H1 (cell line): ENCODE measurements around the gene PLCB1. TPM values are rescaled to one million over a fixed set of nuclear protein-coding genes. Genes with fewer than 3 reads are reported as not detected.

ENCODE experiments used
- CTCF ChIA-PET: fragments of 300-600 bp; sonication (Branson Sonifier 250); formaldehyde crosslinking; loops from one replicate; lab custom pipeline; 2021; ENCODE audit not compliant: partially characterized antibody; lab: Charles Lee
- POLR2A ChIA-PET: fragments of 300-600 bp; sonication (Branson Sonifier 250); formaldehyde crosslinking; loops from one replicate; lab custom pipeline; 2021; ENCODE audit warnings: inconsistent platforms; ENCODE audit not compliant: partially characterized antibody; lab: Charles Lee
- DNase-seq, 2 experiments: peaks; one replicate each; pipeline versions ENCODE4 v3.0.0 to v3.0.0-alpha.2; 2010 to 2022; ENCODE audit warnings: low spot score in 2 of 2, low read depth in 1 of 2, mixed read lengths in 1 of 2
- FAIRE-seq: peaks from 2 replicates; lab custom pipeline; 2011; peaks lifted over from hg19 to GRCh38; lab: Jason Lieb, UNC
- H2AFZ ChIP-seq: 2 replicates; pipeline ENCODE4 v1.8.1; 2012; ENCODE audit warnings: low read length, inconsistent platforms
- H2AK5ac ChIP-seq: 2 replicates; pipeline ENCODE4 v1.6.1; 2013; ENCODE audit warnings: low read depth, low read length
- H2BK120ac ChIP-seq: replicated peaks from 2 replicates; pipeline ENCODE3; 2013; ENCODE audit warnings: low read depth, low read length, inconsistent platforms
- H2BK12ac ChIP-seq: 2 replicates; pipeline ENCODE4 v1.6.1; 2013; ENCODE audit warnings: low read depth, low read length
- H2BK15ac ChIP-seq: 2 replicates; pipeline ENCODE4 v1.6.1; 2013; ENCODE audit warnings: low read length
- H2BK20ac ChIP-seq: 2 replicates; pipeline ENCODE4 v1.6.1; 2013; ENCODE audit warnings: low read length
- H2BK5ac ChIP-seq: 2 replicates; pipeline ENCODE4 v1.6.1; 2013; ENCODE audit warnings: low read depth, low read length
- H3K14ac ChIP-seq: 2 replicates; pipeline ENCODE4 v1.6.1; 2013; ENCODE audit warnings: inconsistent platforms; ENCODE audit not compliant: insufficient read length
- H3K18ac ChIP-seq: 2 replicates; pipeline ENCODE4 v1.6.1; 2013; ENCODE audit warnings: low read length; ENCODE audit errors: extremely low read depth
- H3K23ac ChIP-seq: 2 replicates; pipeline ENCODE4 v1.6.1; 2013; ENCODE audit warnings: inconsistent platforms; ENCODE audit not compliant: insufficient read length
- H3K23me2 ChIP-seq: 2 replicates; pipeline ENCODE4 v1.6.1; 2013; ENCODE audit warnings: low read depth, low read length
- H3K27ac ChIP-seq: 2 replicates; pipeline ENCODE4 v1.6.1; 2011; ENCODE audit warnings: low read depth, low read length, inconsistent platforms
- H3K27me3 ChIP-seq, 4 experiments: replicated peaks in 1 of 4; 1 replicate in 1 of 4; 2 replicates in 3 of 4; pipeline versions ENCODE4 v1.6.1 to v1.8.1; 2011 to 2013; ENCODE audit warnings: low read length in 3 of 4, mild to moderate bottlenecking in 3 of 4, inconsistent platforms in 2 of 4, mixed read lengths in 2 of 4, moderate library complexity in 1 of 4; ENCODE audit not compliant: control insufficient read depth in 3 of 4, insufficient read depth in 3 of 4; ENCODE audit errors: extremely low read depth in 1 of 4
- H3K36me3 ChIP-seq, 4 experiments: 2 replicates each; pipeline versions ENCODE4 v1.6.1 to v1.8.1; 2011 to 2013; ENCODE audit warnings: mild to moderate bottlenecking in 4 of 4, low read length in 3 of 4, moderate library complexity in 2 of 4, control low read depth in 1 of 4, inconsistent platforms in 1 of 4; ENCODE audit not compliant: insufficient read depth in 4 of 4, control insufficient read depth in 2 of 4
- H3K4ac ChIP-seq: replicated peaks from 2 replicates; pipeline ENCODE3; 2013; ENCODE audit warnings: low read length, low read depth, mixed read lengths, inconsistent platforms; ENCODE audit not compliant: insufficient read length
- H3K4me1 ChIP-seq, 4 experiments: replicated peaks in 1 of 4; 1 replicate in 1 of 4; 2 replicates in 3 of 4; pipeline versions ENCODE4 v1.6.1 to v1.8.1; 2011 to 2013; ENCODE audit warnings: low read length in 3 of 4, inconsistent platforms in 2 of 4, mixed read lengths in 1 of 4; ENCODE audit not compliant: insufficient read depth in 4 of 4, control insufficient read depth in 3 of 4
- H3K4me2 ChIP-seq, 2 experiments: 2 replicates each; pipeline versions ENCODE4 v1.6.1 to v1.8.1; 2011 to 2013; ENCODE audit warnings: low read depth in 2 of 2, low read length in 2 of 2, control low read depth in 1 of 2, inconsistent platforms in 1 of 2, mild to moderate bottlenecking in 1 of 2; ENCODE audit not compliant: insufficient read depth in 1 of 2
- H3K4me3 ChIP-seq, 4 experiments: fragments of 200-600, 300-600 bp in 1 of 4; sonication (generic), shearing (Covaris generic), sonication (Bioruptor Twin) in 1 of 4; 2 replicates each; pipeline versions ENCODE4 v1.5.1 to v1.8.1; 2011 to 2016; ENCODE audit warnings: low read length in 4 of 4, low read depth in 3 of 4, control low read depth in 2 of 4, inconsistent platforms in 2 of 4, mild to moderate bottlenecking in 2 of 4, mixed read lengths in 1 of 4, moderate library complexity in 1 of 4; ENCODE audit not compliant: insufficient read depth in 2 of 4; ENCODE audit errors: extremely low read depth in 1 of 4
- H3K56ac ChIP-seq: replicated peaks from 2 replicates; pipeline ENCODE3; 2013; ENCODE audit warnings: low read depth, mild to moderate bottlenecking, mixed read lengths, low read length, inconsistent platforms; ENCODE audit not compliant: insufficient read length
- H3K79me1 ChIP-seq: 2 replicates; pipeline ENCODE4 v1.6.1; 2013; ENCODE audit warnings: low read depth, low read length, control low read depth
- H3K79me2 ChIP-seq, 2 experiments: 2 replicates each; pipeline versions ENCODE4 v1.6.1 to v1.8.1; 2012 to 2013; ENCODE audit warnings: low read length in 2 of 2, mild to moderate bottlenecking in 2 of 2, inconsistent platforms in 1 of 2; ENCODE audit not compliant: insufficient read depth in 2 of 2, control insufficient read depth in 1 of 2
- H3K9ac ChIP-seq, 4 experiments: replicated peaks in 1 of 4; 1 replicate in 1 of 4; 2 replicates in 3 of 4; pipeline versions ENCODE4 v1.6.1 to v1.8.1; 2011 to 2013; ENCODE audit warnings: low read depth in 3 of 4, low read length in 3 of 4, control low read depth in 2 of 4, mild to moderate bottlenecking in 2 of 4, moderate library complexity in 2 of 4, inconsistent platforms in 1 of 4; ENCODE audit errors: extremely low read depth in 1 of 4
- H3K9me3 ChIP-seq, 2 experiments: 2 replicates each; pipeline versions ENCODE4 v1.6.1 to v1.8.1; 2012 to 2013; ENCODE audit warnings: mild to moderate bottlenecking in 2 of 2, moderate library complexity in 2 of 2, control low read depth in 1 of 2, inconsistent platforms in 1 of 2, low read depth in 1 of 2, low read length in 1 of 2, mixed read lengths in 1 of 2; ENCODE audit not compliant: insufficient read depth in 2 of 2
- H4K20me1 ChIP-seq, 2 experiments: replicated peaks in 1 of 2; 2 replicates each; pipeline versions ENCODE3 to v1.8.1; 2011 to 2013; ENCODE audit warnings: inconsistent platforms in 2 of 2, low read length in 2 of 2, mild to moderate bottlenecking in 1 of 2; ENCODE audit not compliant: insufficient read depth in 2 of 2, control insufficient read depth in 1 of 2
- H4K5ac ChIP-seq: 2 replicates; pipeline ENCODE4 v1.6.1; 2013; ENCODE audit warnings: low read length, low read depth, mixed read lengths, inconsistent platforms; ENCODE audit not compliant: insufficient read length
- H4K8ac ChIP-seq: 2 replicates; pipeline ENCODE4 v1.8.0; 2013; ENCODE audit warnings: mild to moderate bottlenecking, moderate library complexity, low read length, inconsistent platforms; ENCODE audit not compliant: insufficient read depth; ENCODE audit errors: extremely low read depth
- H4K91ac ChIP-seq: replicated peaks from 2 replicates; pipeline ENCODE3; 2013; ENCODE audit warnings: low read length, mixed read lengths, inconsistent platforms; ENCODE audit not compliant: insufficient read length
- GTF2F1 ChIP-seq: IDR thresholded peaks from 2 replicates; pipeline ENCODE4 v1.6.1; 2012; ENCODE audit warnings: low read depth, low read length, improper control_type of control experiment, borderline replicate concordance
- SP2 ChIP-seq: IDR thresholded peaks from 2 replicates; pipeline ENCODE4 v1.6.1; 2012; ENCODE audit warnings: mild to moderate bottlenecking, low read length, inconsistent platforms
- WGBS, 2 experiments: shearing (Covaris generic) in 1 of 2; methylation state at CpG; one replicate each; pipeline versions ENCODE4 v1.1.6 to v1.1.7; 2013 to 2015; ENCODE audit warnings: low lambda C conversion rate in 2 of 2, mixed read lengths in 2 of 2, inconsistent platforms in 1 of 2, low coverage in 1 of 2, missing lambda C conversion rate in 1 of 2; ENCODE audit not compliant: insufficient replicate concordance in 2 of 2, insufficient coverage in 1 of 2, insufficient read length in 1 of 2; ENCODE audit errors: extremely low coverage in 1 of 2, missing lambda C conversion rate in 1 of 2; 5-methylcytosine and 5-hydroxymethylcytosine counted together
- polyA plus RNA-seq, 7 experiments: library from polyadenylated mRNA; depleted of rRNA in 3 of 7; stranded (reverse) in 5 of 7; unstranded in 2 of 7; fragments of >200 nt in 5 of 7; fragments of 200-250 nt in 2 of 7; gene quantifications; 1 replicate in 5 of 7; 2 replicates in 1 of 7; 4 replicates in 1 of 7; pipeline versions ENCODE4 v1.2.1 to v1.2.3, GENCODE V29; 2011 to 2013; ENCODE audit warnings: missing spikeins in 2 of 7, mixed read lengths in 2 of 7
- total RNA-seq: library from RNA; stranded (reverse); fragmentation: NEBNext Ultra II Directional; extraction: Animal tissue kit (Norgen Biotek cat#: 25700); gene quantifications from 2 replicates; pipeline ENCODE4 v1.2.1, GENCODE V29; 2021

PLCB1 gene
- total and polyA plus RNA-seq, 2 of the 8 experiments (the other 6 are each of a cell fraction or from before 2014, with no cell fraction given), result 2.6 to 9.1 TPM

- FAIRE-seq, result no peak
- TF ChIP-seq GTF2F1 (no peak), SP2 (no peak)
Observed at GRCh38 chr20:8571611-8572010, 439.5 kb downstream of the PLCB1 start.

More at GRCh38 chr20:8571611-8572010, 439.5 kb downstream of the PLCB1 start:
- Histone ChIP-seq H4K91ac (no peak overlapping the region), H2BK15ac (no peak overlapping the region), H2BK12ac (no peak overlapping the region), H3K56ac (no peak overlapping the region), H2BK20ac (no peak overlapping the region), H3K23ac (no peak overlapping the region), H3K14ac (no peak overlapping the region), H2AK5ac (no peak overlapping the region), H4K8ac (no peak overlapping the region), H3K36me3 (no peaks in the 10 kb centered on the region), H2BK5ac (no peak overlapping the region), H3K9ac (no peak overlapping the region), H3K79me2 (no peaks in the 10 kb centered on the region), H2BK120ac (no peak overlapping the region), H2AFZ (no peak overlapping the region), H3K27ac (no peak overlapping the region), H3K18ac (no peak overlapping the region), H3K79me1 (no peaks in the 10 kb centered on the region), H3K4ac (no peak overlapping the region), H3K27me3 (no peaks in the 10 kb centered on the region), H3K23me2 (no peaks in the 10 kb centered on the region), H3K9me3 (no peaks in the 10 kb centered on the region), H3K4me1 (no peaks in the 10 kb centered on the region), H3K4me3 (no peak overlapping the region), H4K5ac (no peak overlapping the region), H3K4me2 (no peak overlapping the region), H4K20me1 (no peaks in the 10 kb centered on the region)
- DNase-seq, result no peak
- CTCF ChIA-PET, result no interaction called here
- POLR2A ChIA-PET, result no interaction called here
- WGBS, 2 experiments, result 92% methylated on average over 2 of the region's 2 CpGs; no CpG with 5 or more reads in 1 of the 2 experiments
